HCT116 (cell line): ENCODE data around the gene SPRR4. TPM values are rescaled to one million over a fixed set of nuclear protein-coding genes. Genes with fewer than 3 reads are reported as not detected.

ENCODE experiments used
- ATAC-seq: fragments of 200-7000 bp; cut with Tn5 transposase; 2 replicates; pipeline ENCODE4 v1.9.1; 2020; ENCODE audit warnings: mild to moderate bottlenecking, moderate library complexity
- BruUV-seq: library from RNA; stranded (reverse); fragments of 400-500 nt; replicated peaks from 2 replicates; lab custom pipeline; 2021; lab: Mats Ljungman, UMichigan
- CTCF ChIA-PET: fragments of 300-600 bp; sonication (Branson Sonifier 250); formaldehyde crosslinking; loops from one replicate; lab custom pipeline; 2021; ENCODE audit warnings: antibody characterized with exemption; lab: Charles Lee
- POLR2A ChIA-PET: fragments of 300-600, 350-600 bp; sonication (Branson Sonifier 250); formaldehyde crosslinking; loops from one replicate; lab custom pipeline; 2021; ENCODE audit warnings: antibody characterized with exemption; lab: Charles Lee
- RAD21 ChIA-PET, 2 experiments: fragments of 300-600 bp; sonication (Branson Sonifier 250); formaldehyde crosslinking; loops; one replicate each; lab custom pipeline; 2023; ENCODE audit warnings: low total read pairs in 2 of 2; ENCODE audit not compliant: uncharacterized antibody in 2 of 2, unreplicated experiment in 2 of 2, low non-redundant PET in 1 of 2; lab: Charles Lee
- DNase-seq: peaks from one replicate; pipeline ENCODE4 v3.0.0-alpha.2; 2010; ENCODE audit warnings: low read depth, low spot score
- H2AFZ ChIP-seq: fragments of 200-600 bp; shearing (Covaris generic), sonication (generic); 2 replicates; pipeline ENCODE4 v1.6.1; 2017; ENCODE audit warnings: low read depth, mixed run types, mixed read lengths, antibody characterized with exemption, low read length; ENCODE audit not compliant: poor library complexity, severe bottlenecking
- H3K27ac ChIP-seq: 2 replicates; pipeline ENCODE4 v1.5.1; 2012; ENCODE audit warnings: low read depth, low read length
- H3K27me3 ChIP-seq: fragments of 200-600 bp; sonication (generic); 2 replicates; pipeline ENCODE4 v1.6.1; 2016; ENCODE audit warnings: mixed run types, low read length, mixed read lengths; ENCODE audit not compliant: insufficient read depth
- H3K36me3 ChIP-seq, 2 experiments: fragments of 200-500 bp in 1 of 2; fragments of 200-600 bp in 1 of 2; sonication (Bioruptor generic) in 1 of 2; sonication (generic) in 1 of 2; 2 replicates each; pipeline versions ENCODE4 v1.5.1 to v1.6.1; 2014 to 2016; ENCODE audit warnings: low read length in 2 of 2, inconsistent platforms in 1 of 2, mixed read lengths in 1 of 2, mixed run types in 1 of 2; ENCODE audit not compliant: insufficient read depth in 2 of 2, control insufficient read depth in 1 of 2
- H3K4me1 ChIP-seq, 2 experiments: fragments of 200-600 bp in 1 of 2; sonication (generic) in 1 of 2; 2 replicates each; pipeline versions ENCODE4 v1.5.1 to v1.6.1; 2012 to 2017; ENCODE audit warnings: low read length in 2 of 2, inconsistent platforms in 1 of 2, mild to moderate bottlenecking in 1 of 2, mixed read lengths in 1 of 2, mixed run types in 1 of 2, moderate library complexity in 1 of 2; ENCODE audit not compliant: insufficient read depth in 2 of 2, control insufficient read depth in 1 of 2
- H3K4me2 ChIP-seq: fragments of 200-600 bp; sonication (generic); 2 replicates; pipeline ENCODE4 v1.6.1; 2017; ENCODE audit warnings: mixed run types, low read length, mixed read lengths
- H3K4me3 ChIP-seq, 2 experiments: fragments of 200-600 bp in 1 of 2; sonication (generic) in 1 of 2; replicated peaks in 1 of 2; 2 replicates each; pipeline ENCODE4 v1.5.1; 2011 to 2016; ENCODE audit warnings: low read length in 2 of 2, control low read depth in 1 of 2, low read depth in 1 of 2, mild to moderate bottlenecking in 1 of 2, mixed read lengths in 1 of 2, mixed run types in 1 of 2
- H3K79me2 ChIP-seq: fragments of 200-600 bp; sonication (generic); 2 replicates; pipeline ENCODE4 v1.6.1; 2017; ENCODE audit warnings: mild to moderate bottlenecking, mixed run types, low read length, moderate library complexity, mixed read lengths; ENCODE audit not compliant: insufficient read depth
- H3K9ac ChIP-seq: fragments of 200-600 bp; sonication (generic); 2 replicates; pipeline ENCODE4 v1.6.1; 2016; ENCODE audit warnings: low read length, mixed read lengths
- H3K9me2 ChIP-seq: fragments of 200-600 bp; sonication (generic), shearing (Covaris generic); 2 replicates; pipeline ENCODE4 v1.6.1; 2017; ENCODE audit warnings: mixed run types, mild to moderate bottlenecking, moderate library complexity; ENCODE audit not compliant: insufficient read depth
- H3K9me3 ChIP-seq, 2 experiments: fragments of 200-500 bp in 1 of 2; fragments of 200-600 bp in 1 of 2; sonication (Bioruptor generic) in 1 of 2; sonication (generic) in 1 of 2; 2 replicates each; pipeline ENCODE4 v1.6.1; 2014 to 2017; ENCODE audit warnings: low read length in 2 of 2, mixed read lengths in 2 of 2, inconsistent platforms in 1 of 2, low read depth in 1 of 2, mild to moderate bottlenecking in 1 of 2, mixed run types in 1 of 2, moderate library complexity in 1 of 2; ENCODE audit not compliant: control insufficient read depth in 1 of 2, insufficient read depth in 1 of 2
- H4K20me1 ChIP-seq: fragments of 200-600 bp; sonication (generic), shearing (Covaris generic); 2 replicates; pipeline ENCODE4 v1.6.1; 2017; ENCODE audit warnings: mixed run types, mild to moderate bottlenecking, moderate library complexity; ENCODE audit not compliant: insufficient read depth
- CBX3 ChIP-seq: IDR thresholded peaks from 2 replicates; pipeline ENCODE4 v1.6.1; 2012; ENCODE audit warnings: low read depth
- EGR1 ChIP-seq: IDR thresholded peaks from 2 replicates; pipeline ENCODE4 v1.6.1; 2012; ENCODE audit warnings: low read depth
- EZH2 ChIP-seq: fragments of 200-600 bp; sonication (generic); IDR thresholded peaks from 2 replicates; pipeline ENCODE4 v1.6.1; 2017; ENCODE audit warnings: antibody characterized with exemption, mixed run types
- EZH2phosphoT487 ChIP-seq: fragments of 200-600 bp; IDR thresholded peaks from 2 replicates; pipeline ENCODE4 v1.6.1; 2018; ENCODE audit warnings: antibody characterized with exemption, borderline replicate concordance
- POLR2AphosphoS5 ChIP-seq: IDR thresholded peaks from 2 replicates; pipeline ENCODE4 v1.6.1; 2011; ENCODE audit warnings: mild to moderate bottlenecking, low read depth, low read length, moderate library complexity
- SIN3A ChIP-seq: IDR thresholded peaks from 2 replicates; pipeline ENCODE4 v1.6.1; 2012; ENCODE audit warnings: low read depth
- SRF ChIP-seq: IDR thresholded peaks from 2 replicates; pipeline ENCODE4 v1.6.1; 2012; ENCODE audit warnings: low read depth
- YY1 ChIP-seq: IDR thresholded peaks from 2 replicates; pipeline ENCODE4 v1.6.1; 2011; ENCODE audit warnings: low read length, low read depth, moderate library complexity, mild to moderate bottlenecking; ENCODE audit not compliant: insufficient replicate concordance; ENCODE audit errors: extremely low read depth
- ZFX ChIP-seq: fragments of 450-650 bp; IDR thresholded peaks from 2 replicates; pipeline ENCODE4 v1.6.1; 2017
- intact Hi-C: fragments of 100-400 bp; cut with micrococcal nuclease; formaldehyde crosslinking; loops from 2 replicates; pipeline ENCODE4 v1.10.0; 2022
- total RNA-seq: library from RNA; stranded (reverse); gene quantifications from one replicate; pipeline ENCODE4 v1.2.1, GENCODE V29; 2021; ENCODE audit not compliant: unreplicated experiment
- TF ChIP-seq, protein P1 (sequence below): IDR thresholded peaks from 2 replicates; pipeline ENCODE4 v1.6.1; 2011; ENCODE audit warnings: mild to moderate bottlenecking, low read length, moderate library complexity; ENCODE audit not compliant: insufficient replicate concordance; ENCODE audit errors: extremely low read depth
- TF ChIP-seq, protein P2 (sequence below): IDR thresholded peaks from 2 replicates; pipeline ENCODE4 v1.6.1; 2012

Gene SPRR4
- total RNA-seq, 1 experiment from 2014 or later = not detected

DNA sequence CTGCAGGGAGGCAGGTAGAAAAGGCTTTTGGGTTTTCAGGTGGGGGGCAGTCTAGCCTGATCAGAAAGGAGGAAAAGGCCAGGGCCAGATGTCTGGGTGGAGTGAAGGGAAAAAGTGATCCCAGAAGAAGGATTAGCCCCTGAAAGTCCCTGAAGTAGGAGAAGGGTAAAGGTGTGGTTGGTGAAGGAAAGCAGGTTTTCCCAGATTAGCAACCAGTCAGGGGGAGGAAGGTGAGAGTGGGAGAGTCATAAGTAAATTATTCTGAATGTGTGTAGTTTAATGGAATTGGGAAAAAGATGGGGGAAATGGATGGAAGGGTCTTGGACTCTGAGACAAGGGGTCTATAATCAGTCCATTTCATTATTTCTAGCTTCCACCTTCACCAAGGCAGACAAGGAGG, 12.8 kb downstream of the SPRR4 start:
- no peak overlapping the region for H3K9ac ChIP-seq
- TF ChIP-seq, protein P1, sequence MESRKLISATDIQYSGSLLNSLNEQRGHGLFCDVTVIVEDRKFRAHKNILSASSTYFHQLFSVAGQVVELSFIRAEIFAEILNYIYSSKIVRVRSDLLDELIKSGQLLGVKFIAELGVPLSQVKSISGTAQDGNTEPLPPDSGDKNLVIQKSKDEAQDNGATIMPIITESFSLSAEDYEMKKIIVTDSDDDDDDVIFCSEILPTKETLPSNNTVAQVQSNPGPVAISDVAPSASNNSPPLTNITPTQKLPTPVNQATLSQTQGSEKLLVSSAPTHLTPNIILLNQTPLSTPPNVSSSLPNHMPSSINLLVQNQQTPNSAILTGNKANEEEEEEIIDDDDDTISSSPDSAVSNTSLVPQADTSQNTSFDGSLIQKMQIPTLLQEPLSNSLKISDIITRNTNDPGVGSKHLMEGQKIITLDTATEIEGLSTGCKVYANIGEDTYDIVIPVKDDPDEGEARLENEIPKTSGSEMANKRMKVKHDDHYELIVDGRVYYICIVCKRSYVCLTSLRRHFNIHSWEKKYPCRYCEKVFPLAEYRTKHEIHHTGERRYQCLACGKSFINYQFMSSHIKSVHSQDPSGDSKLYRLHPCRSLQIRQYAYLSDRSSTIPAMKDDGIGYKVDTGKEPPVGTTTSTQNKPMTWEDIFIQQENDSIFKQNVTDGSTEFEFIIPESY = no peak
- TF ChIP-seq YY1 (no peak), EGR1 (no peak), CBX3 (no peak), EZH2phosphoT487 (no peak), SIN3A (no peak), SRF (no peak), EZH2 (no peak), POLR2AphosphoS5 (no peak), ZFX (no peak)
- TF ChIP-seq, protein P2, sequence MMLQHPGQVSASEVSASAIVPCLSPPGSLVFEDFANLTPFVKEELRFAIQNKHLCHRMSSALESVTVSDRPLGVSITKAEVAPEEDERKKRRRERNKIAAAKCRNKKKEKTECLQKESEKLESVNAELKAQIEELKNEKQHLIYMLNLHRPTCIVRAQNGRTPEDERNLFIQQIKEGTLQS = no peak
- TF ChIP-seq, all 23 proteins: peak for 0
- Histone ChIP-seq H3K36me3 (no peaks in the 10 kb centered on the region), H3K4me1 (no peaks in the 10 kb centered on the region), H3K79me2 (no peaks in the 10 kb centered on the region), H3K4me2 (no peak overlapping the region), H2AFZ (no peak overlapping the region), H3K27me3 (peaks cover 50% of the 10 kb centered on the region), H4K20me1 (no peaks in the 10 kb centered on the region), H3K9me2 (no peaks in the 10 kb centered on the region), H3K9me3 (no peaks in the 10 kb centered on the region), H3K27ac (no peak overlapping the region), H3K4me3 (no peak overlapping the region)
- ChIA-PET CTCF (no interaction called here), POLR2A (no interaction called here), RAD21 (no interaction called here)
- BruUV-seq = no TSS peak
- no peak for DNase-seq
- intact Hi-C loops = no loop called here
- ATAC-seq = no peak
